NCI-H2171 treated with DMSO at 0.1 percent for 48 hours (cell line): ENCODE measurements around the gene KDELR1.
"Not testable (repeated sequence)": the region's sequence is repeated elsewhere in the genome, so short reads cannot be mapped to it uniquely, and the experiment has no call there.

Source experiments
- DNase-seq: peaks from one replicate; lab custom pipeline; 2025; lab: John Stamatoyannopoulos, UW

The KDELR1 gene

GRCh38 chr19:48397263-48398101, 6.1 kb upstream of the KDELR1 start:
- peak; percentile 26 for DNase-seq

- DNase-seq = no peak
Measured at GRCh38 chr19:48396824-48397176, 5.4 kb upstream of the KDELR1 start.

GRCh38 chr19:48396016-48396823, 4.9 kb upstream of the KDELR1 start:
- no peak for DNase-seq

- no peak for DNase-seq
Measured at GRCh38 chr19:48395499-48395898, 4.1 kb upstream of the KDELR1 start.

GRCh38 chr19:48395170-48395455, 3.8 kb upstream of the KDELR1 start:
- DNase-seq = no peak

GRCh38 chr19:48394331-48395169, 3.2 kb upstream of the KDELR1 start:
- DNase-seq = no peak

- peak; percentile 65 for DNase-seq
Measured at GRCh38 chr19:48393559-48394330, 2.4 kb upstream of the KDELR1 start, which contains the start of gene GRIN2D. GRIN2D (plus strand) TSS chr19:48393668; CDS start chr19:48398393, 4,725 bp downstream.

- no peak for DNase-seq
Measured at GRCh38 chr19:48392860-48393558, 1.7 kb upstream of the KDELR1 start.

- DNase-seq = not testable (repeated sequence)
Measured at GRCh38 chr19:48392006-48392344, 624 bp upstream of the KDELR1 start.

- peak; percentile 49 for DNase-seq
Measured at GRCh38 chr19:48390188-48391099, 907 bp downstream of the KDELR1 start.

- DNase-seq = no peak
Measured at GRCh38 chr19:48386981-48387380, 4.4 kb downstream of the KDELR1 start.

- DNase-seq = no peak
Measured at GRCh38 chr19:48385461-48386087, 5.8 kb downstream of the KDELR1 start.

GRCh38 chr19:48382286-48382685, 9.1 kb downstream of the KDELR1 start:
- no peak for DNase-seq

GRCh38 chr19:48381178-48381950, 10.0 kb downstream of the KDELR1 start:
- peak; percentile 26 for DNase-seq

- DNase-seq = no peak
Measured at GRCh38 chr19:48379058-48379457, 12.3 kb downstream of the KDELR1 start.

- no peak for DNase-seq
Measured at GRCh38 chr19:48378194-48378570, 13.2 kb downstream of the KDELR1 start.

GRCh38 chr19:48373567-48373966, 17.8 kb downstream of the KDELR1 start:
- no peak for DNase-seq

- DNase-seq = peak; percentile 99
Measured at GRCh38 chr19:48372904-48373303, 18.4 kb downstream of the KDELR1 start.

- not testable (repeated sequence) for DNase-seq
Measured at GRCh38 chr19:48371771-48372170, 19.6 kb downstream of the KDELR1 start.
